Glomerular visceral epithelial cell (primary cell): ENCODE data around the gene KAT2B.
"Not testable (repeated sequence)": the region's sequence is repeated elsewhere in the genome, so short reads cannot be mapped to it uniquely, and the experiment has no call there.

Experiments
- DNase-seq: peaks from one replicate; pipeline ENCODE4 v3.0.0-alpha.2; 2016; ENCODE audit errors: extremely low spot score

Gene KAT2B

DNA sequence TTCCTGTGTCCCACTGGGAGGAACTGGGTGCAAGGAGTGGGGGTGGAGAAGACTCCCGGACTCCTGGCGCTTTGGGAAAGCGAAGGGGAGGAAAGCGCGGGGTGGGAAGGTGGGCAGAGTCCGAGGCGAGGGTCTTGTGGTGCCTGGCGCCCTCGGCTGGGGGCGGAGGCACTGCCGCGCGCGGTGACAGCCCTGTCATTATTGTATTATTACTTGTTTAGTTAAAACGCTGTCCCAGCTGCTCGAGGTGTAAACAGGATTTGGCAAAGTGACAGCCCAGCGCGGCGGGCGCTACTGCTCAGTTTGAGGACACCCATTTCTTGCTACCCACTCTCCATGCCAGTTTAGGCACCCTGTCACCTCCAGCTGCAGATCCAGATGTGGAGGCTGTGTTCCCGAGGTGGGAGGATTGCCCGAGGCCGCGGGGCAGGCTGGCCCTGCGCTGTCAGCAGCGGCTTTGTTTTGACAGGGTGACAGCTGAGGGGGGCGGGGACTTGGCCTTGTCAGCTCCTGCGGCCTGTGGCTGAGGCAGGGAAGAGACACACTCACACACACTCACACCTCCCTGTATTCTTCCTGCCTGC is 1.0 kb downstream of the KAT2B start:
- DNase-seq, result peak; percentile 66

DNA sequence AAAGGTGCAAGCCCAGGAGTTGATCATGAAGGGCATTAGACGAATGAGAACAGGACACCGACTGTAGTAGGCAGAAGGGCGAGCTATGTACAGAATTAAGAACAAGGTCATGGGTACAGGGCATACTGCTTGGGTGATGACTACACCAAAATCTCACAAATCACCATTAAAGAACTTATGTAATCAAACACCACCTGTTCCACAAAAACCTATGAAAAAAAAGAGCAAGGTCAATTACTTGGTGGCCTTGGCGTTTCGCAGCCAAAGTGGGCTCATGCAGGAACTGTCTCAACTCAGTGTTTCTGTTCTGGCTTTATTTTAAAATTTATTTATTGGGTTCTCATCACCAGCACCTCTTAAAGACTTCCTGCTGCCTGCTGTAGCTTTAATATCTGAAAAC is 2.1 kb downstream of the KAT2B start:
- DNase-seq, result no peak

- DNase-seq, result peak; percentile 50
These were observed 3.1 kb downstream of the KAT2B start for GRCh38 chr3:20043396-20043795.

GRCh38 chr3:20043825-20044224 is 3.6 kb downstream of the KAT2B start:
- DNase-seq, result no peak

DNA sequence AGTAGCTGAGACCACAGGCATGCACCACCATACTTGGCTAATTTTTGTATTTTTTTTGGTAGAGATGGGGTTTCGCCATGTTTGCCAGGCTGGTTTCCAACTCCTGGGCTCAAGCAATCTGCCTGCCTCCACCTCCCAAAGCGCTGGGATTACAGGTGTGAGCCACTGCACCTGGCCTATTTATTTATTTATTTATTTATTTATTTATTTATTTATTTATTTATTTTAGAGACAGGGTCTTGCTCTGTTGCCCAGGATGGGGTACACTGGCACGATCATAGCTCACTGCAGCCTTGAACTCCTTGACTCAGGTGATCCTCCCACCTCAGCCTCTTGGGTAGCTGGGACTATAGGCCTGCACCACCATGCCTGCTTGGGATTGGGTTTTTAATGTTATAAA is 4.9 kb downstream of the KAT2B start:
- not testable (repeated sequence) for DNase-seq

GRCh38 chr3:20046556-20046955 is 6.3 kb downstream of the KAT2B start:
- DNase-seq, result no peak

DNA sequence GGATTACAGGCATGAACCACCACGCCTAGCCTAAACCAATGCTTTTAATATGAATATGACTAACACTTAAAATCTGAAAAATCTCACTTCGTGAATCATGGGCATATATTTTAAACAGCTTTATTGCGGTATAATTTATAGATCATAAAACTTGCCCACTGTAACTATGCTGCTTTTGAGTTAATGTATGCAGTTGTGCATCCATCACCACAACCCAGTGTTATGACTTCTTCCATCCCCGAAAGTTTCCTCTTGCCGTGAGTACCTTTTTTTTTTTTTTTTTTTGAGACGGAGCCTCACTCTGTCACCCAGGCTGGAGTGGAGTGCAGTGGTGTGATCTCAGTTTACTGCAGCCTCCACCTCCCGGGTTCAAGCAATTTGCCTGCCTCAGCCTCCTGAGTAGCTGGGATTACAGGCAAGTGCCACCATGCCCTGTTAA is 7.1 kb downstream of the KAT2B start:
- DNase-seq, result no peak

- no peak for DNase-seq
These were observed 8.0 kb downstream of the KAT2B start for GRCh38 chr3:20047976-20048883.

- no peak for DNase-seq
These were observed 11.0 kb downstream of the KAT2B start for GRCh38 chr3:20051123-20051806.

GRCh38 chr3:20052851-20053250 is 12.6 kb downstream of the KAT2B start:
- no peak for DNase-seq

DNA sequence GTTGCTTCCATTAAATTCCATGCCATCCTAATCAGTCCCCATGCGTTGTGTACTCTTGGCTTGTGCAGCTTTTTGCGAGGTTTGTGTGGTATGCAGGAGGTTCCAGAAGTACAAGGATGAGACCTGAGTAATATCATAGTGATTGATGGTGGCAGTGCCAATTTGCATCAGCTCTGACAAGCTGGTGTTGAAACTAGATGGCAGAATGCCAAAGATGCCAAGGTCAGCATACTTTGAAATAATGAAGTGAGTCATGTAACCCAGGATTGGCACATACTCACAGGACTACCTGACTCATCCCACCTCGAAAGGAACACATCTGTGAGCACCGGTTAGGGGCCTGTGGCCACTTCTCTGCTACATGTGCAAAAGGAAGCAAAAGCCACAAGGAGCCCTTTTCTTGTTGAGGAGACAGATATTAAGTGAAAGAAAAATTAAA is 14.3 kb downstream of the KAT2B start:
- peak; percentile 98 for DNase-seq

DNA sequence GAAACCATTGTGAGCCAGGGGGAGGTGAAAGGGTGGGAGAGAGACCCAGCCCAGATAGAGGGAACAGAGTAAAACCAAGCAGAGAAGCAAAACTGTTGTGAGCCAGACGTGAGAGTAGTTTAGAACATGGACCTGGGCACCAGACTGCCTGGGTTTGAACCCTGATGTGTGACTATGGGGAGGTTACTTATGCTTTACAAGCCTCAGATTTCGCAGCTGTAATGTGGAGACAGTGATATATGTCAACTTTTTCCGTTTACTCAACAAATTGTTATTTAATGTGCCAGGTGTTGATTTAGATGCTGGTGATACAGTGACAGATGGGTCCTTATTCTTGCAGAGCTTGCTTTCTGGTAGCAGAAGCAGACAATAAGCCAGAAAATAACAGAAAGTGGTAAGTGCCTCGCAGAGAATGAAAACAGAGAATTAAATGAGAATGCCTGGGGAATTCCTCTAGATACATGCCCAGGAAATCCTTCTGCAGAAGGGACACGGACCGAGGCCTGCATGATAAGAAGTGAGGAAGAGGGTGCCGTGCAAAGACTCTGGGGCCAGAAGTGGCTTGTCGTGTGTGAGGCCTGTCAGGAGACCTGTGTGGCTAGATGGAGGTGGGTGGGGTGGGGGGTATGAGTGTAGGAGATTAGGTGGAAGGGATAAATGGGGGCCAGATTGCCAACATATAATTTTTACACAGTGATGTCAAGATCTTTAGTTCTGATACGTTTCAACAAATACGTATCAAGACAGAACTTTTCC is 15.0 kb downstream of the KAT2B start:
- DNase-seq, result no peak

- no peak for DNase-seq
These were observed 15.6 kb downstream of the KAT2B start for GRCh38 chr3:20055842-20056241.

GRCh38 chr3:20056725-20057611 is 16.7 kb downstream of the KAT2B start:
- peak; percentile 75 for DNase-seq

- no peak for DNase-seq
These were observed 17.4 kb downstream of the KAT2B start for GRCh38 chr3:20057612-20058180.

DNA sequence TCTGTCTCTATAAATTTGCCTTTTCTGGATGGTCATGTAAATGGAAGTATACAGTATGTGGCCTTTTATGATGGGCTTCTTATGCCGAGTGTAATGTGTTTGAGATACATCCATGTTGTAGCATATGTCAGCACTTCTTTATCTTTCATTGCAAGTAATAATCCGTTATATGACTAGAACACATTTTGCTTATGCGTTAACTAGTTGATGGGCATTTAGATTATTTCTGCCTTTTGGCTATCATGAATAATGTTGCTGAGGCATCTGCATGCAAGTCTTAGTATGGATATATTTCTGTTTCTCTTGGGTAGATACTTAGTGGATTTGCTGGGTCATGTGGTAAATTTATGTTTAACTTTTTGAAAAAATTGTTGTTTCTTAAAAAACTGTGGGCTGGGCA is 19.7 kb downstream of the KAT2B start:
- DNase-seq, result no peak

DNA sequence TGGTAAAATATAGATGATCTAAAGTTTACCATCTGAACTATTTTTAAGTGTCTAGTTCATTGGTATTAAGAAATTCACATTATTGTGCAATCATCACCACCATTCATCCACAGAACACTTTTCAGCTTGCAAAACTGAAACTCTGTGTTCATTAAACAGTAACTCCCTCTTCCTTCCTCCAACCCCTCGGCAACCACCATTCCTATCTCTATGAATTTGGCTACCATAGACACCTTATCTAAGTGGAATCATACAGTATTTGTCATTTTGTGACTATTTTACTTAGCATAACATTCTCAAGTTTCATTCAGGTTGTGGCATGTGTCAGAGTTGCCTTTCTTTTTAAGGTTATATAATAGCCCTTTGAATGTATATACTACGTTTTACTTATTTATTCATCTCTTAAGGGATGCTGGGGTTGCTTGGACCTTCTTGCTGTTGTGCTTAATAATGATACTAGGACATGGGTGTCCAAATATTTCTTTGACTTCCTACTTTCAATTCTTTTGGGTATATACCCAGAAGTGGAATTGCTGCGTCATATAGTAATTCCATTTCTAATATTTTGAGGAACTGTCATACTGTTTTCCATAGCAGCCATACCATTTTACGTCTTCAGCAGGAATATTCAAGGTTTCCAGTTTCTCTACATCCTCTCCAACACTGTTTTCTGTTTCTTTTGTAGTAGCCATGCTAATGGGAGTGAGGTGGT is 20.9 kb downstream of the KAT2B start:
- DNase-seq, result no peak

GRCh38 chr3:20062996-20063395 is 22.8 kb downstream of the KAT2B start:
- DNase-seq, result no peak

DNA sequence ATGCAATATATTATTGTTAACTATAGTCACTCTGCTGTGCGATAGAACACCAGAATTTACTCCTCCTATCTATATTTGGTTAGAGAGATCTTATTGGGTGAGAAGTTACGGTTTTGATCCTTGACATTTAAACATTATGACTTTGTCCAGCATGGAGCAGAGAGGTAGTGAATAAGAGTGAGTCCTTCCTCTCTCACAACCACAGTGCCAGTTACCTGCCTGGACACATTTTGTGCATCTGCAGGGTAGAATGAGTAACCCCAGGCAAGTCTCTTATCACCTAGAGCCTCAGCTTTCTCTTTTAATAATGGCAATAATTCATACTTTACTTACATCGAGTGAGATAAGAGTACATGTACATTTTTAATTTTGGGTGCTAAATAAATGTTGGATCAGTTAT is 24.1 kb downstream of the KAT2B start:
- no peak for DNase-seq
